Umbilical cord (tissue), 2 donors: ENCODE data around the gene EVL. TPM values are rescaled to one million over a fixed set of nuclear protein-coding genes. Genes with fewer than 3 reads are reported as not detected.

ENCODE experiments used
- DNase-seq: peaks from one replicate; pipeline ENCODE4 v3.0.0-alpha.2; 2015; ENCODE audit warnings: low spot score
- total RNA-seq: library from RNA; depleted of rRNA; stranded (reverse); fragments of >200 nt; gene quantifications from one replicate; pipeline ENCODE4 v1.2.3, GENCODE V29; 2014; ENCODE audit warnings: low replicate concordance; ENCODE audit not compliant: insufficient read depth

EVL gene
- total RNA-seq, 1 donor from 2014 or later: 46.5 TPM

DNA sequence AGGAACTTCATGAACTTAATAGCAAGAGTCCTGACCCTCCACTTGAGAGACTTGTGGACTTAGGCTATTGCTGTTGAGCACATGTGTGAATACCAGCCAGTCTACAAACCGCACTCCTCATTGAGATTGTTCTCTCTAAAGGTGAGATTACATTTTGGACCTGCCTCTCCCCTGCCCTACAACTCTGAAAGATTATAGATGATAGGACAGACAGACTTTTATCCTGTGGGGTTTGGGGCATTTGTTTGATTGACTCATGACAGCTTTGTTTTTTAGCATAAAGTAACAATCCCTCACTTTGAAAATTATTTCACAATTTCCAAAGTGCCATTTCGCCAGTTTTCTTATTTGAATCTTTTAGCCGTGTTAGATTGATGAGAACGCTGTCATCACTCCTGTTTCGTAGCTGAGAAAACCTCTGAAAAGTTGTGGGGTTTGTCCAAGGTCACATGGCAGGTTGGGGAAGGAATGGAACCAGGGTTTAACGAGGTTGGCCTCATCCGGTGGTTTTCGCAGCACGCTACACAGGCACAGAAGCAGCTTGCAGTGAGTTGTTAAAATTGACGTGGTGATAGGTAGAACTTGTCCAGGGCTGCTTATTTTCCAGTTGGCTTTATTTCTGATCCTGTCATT, 836 bp downstream of the EVL start:
- DNase-seq: peak; percentile 75

GRCh38 chr14:100066962-100067361, 1.7 kb downstream of the EVL start:
- no peak for DNase-seq

- DNase-seq: no peak
Observed at GRCh38 chr14:100067481-100067880, 2.3 kb downstream of the EVL start.

DNA sequence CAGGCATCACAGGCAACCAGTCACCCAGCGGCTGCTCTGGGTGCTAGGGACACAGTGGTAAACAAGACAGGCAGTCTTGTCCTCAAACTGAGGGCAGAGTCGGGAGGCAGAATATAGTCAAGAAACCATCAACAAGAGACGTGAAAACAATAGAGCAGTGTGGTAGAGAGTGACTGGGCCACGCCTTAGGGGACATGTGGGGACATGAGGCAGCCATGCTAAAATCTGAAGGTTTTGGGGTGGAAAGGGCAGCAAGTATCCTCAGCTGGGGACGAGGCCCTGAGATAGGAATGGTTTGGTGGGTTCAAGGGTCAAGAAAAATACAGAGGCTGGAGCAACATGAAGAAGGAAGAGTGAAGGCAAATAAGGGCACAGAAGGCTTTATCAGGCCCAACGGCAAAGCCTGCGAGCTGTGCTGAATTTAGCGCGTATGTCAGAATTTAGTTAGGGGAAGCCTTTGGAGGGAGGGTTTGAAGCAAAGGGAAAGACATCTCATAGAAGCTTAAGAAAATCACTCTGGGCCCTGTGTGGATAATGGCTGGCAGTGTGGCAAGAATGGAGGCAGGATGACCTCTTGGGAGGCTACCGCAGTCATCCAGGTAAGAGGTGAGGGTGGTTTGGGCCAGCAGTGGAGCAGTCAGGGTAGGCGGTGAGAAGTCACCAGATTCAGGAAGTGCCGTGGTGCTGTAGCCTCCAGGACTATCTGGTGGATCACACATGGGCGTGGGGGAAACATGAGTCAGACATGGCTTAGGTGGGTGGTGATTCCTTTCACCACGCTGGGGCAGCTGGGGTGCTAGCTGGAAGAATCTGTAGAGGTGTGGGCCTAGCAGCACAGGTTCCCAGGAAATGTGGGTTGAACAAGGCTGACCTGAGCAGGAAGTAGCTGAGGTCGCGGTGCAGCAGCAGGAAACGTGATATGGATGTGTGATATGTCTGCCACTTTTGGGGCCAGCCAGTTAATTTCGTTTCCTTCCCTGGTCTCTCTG, 3.0 kb downstream of the EVL start:
- no peak for DNase-seq

DNA sequence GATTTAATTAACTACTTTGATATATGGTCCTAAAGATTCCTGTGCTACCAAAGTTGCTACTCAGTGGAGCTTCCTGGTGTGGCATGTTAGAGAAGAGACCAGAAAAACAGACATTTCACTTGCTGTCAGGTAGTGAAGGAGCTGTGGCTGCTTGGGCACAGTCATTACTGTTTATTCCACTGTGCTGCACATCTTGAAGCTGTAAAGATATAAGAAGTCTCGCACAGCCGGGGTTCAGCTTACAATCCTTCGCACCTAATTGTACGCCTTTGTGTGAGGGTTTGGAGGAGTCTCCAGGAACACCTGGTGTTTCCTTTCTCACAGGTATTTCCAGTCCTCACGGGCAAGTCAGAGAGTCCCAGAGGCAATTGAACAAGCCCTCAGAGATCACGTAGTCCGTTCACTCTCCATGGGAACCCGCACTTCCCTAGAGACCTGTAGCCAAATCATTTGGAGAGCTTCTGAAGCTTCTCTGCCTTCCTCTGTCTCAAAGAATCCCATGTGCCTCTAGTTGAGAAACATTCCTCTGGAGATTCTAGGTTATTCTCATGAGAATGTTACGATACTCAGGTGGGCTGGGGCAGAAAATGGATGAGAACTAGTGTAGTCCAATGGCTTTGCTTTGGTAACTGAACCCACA, 4.1 kb downstream of the EVL start:
- DNase-seq: no peak

- DNase-seq: no peak
Observed at GRCh38 chr14:100070310-100070709, 5.1 kb downstream of the EVL start.

- DNase-seq: no peak
Observed at GRCh38 chr14:100071545-100071944, 6.3 kb downstream of the EVL start.

- no peak for DNase-seq
Observed at GRCh38 chr14:100072783-100073346, 7.6 kb downstream of the EVL start.

DNA sequence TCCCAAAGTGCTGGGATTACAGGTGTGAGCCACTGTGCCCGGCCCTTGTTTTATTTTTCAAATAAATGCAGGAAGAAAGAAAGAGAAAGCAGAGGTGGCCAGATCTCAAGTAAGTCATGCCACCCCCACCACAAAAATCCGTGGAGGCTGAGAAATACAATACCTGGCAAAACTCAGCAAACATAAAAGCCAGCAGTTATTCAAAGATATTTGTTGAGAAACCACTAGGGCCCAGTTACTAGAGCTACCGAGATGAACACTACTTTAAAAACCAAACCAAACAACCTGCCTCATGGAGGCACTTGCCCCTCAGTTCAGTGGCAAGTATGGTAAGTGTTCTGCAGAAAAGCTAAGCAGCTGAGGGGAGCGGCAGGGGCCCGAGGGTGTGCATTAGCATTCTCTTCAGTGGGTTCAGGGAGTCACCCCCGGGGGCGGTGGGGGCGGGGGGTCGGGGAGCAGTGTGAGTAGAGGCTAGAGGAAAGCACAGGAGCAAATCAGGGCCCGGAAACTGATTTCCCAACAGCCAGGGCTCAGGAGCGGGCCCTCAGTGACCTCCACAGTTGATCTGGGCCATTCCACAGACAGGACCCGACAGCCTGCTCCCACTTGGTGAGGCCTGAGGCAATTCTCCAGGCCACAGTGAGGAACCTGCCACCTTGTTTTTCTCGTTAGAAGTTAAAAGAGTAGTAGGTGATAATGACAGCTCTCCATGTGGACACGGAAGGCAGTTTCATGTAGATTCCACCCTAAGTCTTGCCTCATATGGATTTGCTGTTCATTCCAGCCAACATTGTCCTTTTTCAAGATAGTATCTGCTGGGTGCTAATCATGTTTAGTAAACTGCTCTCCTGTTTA, 8.6 kb downstream of the EVL start:
- no peak for DNase-seq

- DNase-seq: no peak
Observed at GRCh38 chr14:100074431-100075100, 9.3 kb downstream of the EVL start.

DNA sequence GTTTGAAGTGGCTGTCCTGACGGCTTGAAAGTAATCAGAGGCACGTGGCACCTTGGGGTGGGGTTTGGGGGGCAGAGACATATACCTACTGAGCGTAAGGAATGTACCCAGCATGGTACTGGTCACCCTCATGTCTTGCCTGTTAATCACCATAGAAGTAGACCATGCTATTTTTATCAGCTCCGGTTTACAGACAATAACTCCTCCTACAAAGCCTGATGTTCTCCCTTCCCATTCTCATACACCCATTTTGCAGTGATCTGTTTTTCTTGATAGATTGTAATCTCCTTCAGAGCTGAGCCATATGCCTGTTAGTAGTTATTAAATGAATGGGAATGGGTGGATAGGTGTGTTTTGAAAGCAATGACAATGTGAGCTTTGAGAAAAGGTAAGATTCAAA, 10.5 kb downstream of the EVL start:
- no peak for DNase-seq

- DNase-seq: peak; percentile 52
Observed at GRCh38 chr14:100076133-100076532, 10.9 kb downstream of the EVL start.

GRCh38 chr14:100076606-100077005, 11.4 kb downstream of the EVL start:
- peak; percentile 86 for DNase-seq

GRCh38 chr14:100077441-100077840, 12.2 kb downstream of the EVL start:
- no peak for DNase-seq

DNA sequence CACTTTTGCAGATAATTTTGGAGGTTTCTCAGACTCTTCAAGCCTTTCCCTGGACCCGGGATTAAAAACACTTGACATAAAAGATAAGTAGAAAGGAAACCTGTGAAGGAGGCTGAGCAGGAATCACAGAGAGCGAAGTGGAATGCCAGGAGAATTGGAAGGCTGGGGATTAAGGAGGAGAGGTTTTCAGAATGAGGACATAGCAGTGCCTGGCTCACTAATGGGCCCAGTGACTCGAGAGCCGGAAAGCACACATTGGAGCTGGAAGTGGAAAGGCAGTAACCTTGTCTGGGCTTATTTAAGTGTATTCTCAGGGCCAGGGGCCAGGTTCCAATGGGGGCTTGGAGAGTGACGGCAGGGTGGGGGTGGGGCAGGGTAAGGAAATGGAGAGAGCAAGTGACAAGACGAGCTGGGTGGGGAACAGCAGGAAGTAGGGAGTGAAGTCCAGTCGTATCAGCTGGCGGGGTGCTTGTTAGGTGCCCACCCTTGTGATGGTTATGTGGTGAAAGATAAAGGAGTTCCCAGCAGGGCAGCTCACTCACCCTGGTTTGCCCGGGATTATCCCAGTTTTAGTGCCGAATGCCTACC, 13.1 kb downstream of the EVL start:
- DNase-seq: no peak

- DNase-seq: no peak
Observed at GRCh38 chr14:100078997-100079725, 13.9 kb downstream of the EVL start.

- DNase-seq: no peak
Observed at GRCh38 chr14:100079726-100080005, 14.4 kb downstream of the EVL start.

- no peak for DNase-seq
Observed at GRCh38 chr14:100080206-100080605, 15.0 kb downstream of the EVL start.

DNA sequence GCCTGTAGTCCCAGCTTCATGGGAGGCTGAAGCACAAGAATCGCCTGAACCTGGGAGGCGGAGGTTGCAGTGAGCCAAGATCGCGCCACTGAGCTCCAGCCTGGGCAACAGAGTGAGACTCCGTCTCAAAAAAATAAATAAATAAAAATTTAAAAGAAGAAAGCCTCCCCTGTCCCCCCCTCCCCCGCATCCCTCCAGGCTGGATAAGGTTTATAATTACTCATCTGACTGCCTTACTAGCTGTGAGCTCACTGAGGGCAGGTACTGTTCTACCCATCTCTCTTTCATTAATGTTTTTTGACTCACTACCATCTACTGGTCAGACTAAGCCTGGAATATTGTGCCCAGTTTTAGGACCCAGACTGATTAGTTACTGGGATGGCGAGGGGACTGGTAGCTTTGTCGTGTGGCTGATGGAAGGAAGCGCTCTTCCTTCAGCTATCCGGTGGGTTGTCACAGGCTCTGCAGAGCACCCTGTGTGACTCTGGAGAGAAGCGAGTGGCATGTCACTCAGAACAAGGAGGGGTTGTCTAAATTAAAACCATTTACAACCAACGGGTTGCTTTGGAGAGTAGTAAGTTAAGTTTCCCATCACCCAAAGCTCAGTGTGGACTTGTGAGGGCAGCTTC, 16.9 kb downstream of the EVL start:
- DNase-seq: no peak
